Lung (tissue), 12 donors: ENCODE measurements around the gene GPC6. TPM values are rescaled to one million over a fixed set of nuclear protein-coding genes. Genes with fewer than 3 reads are reported as not detected.

ENCODE experiments used
- ATAC-seq: fragments of 200-7000 bp; cut with Tn5 transposase; one replicate; pipeline ENCODE4 v1.9.1; 2020; ENCODE audit warnings: moderate number of reproducible peaks; ENCODE audit not compliant: insufficient read depth, low FRiP score
- DNase-seq, 3 donors: peaks; one replicate each; pipeline ENCODE4 v3.0.0-alpha.2; 2013 to 2017
- H3K27ac ChIP-seq, 2 donors: one replicate each; pipeline ENCODE4 v1.5.1; 2013; ENCODE audit warnings: mild to moderate bottlenecking in 2 of 2, moderate library complexity in 2 of 2, control low read depth in 1 of 2, inconsistent platforms in 1 of 2, low read depth in 1 of 2, low read length in 1 of 2
- H3K27me3 ChIP-seq, 3 donors: one replicate each; pipeline ENCODE4 v1.5.1; 2013; ENCODE audit warnings: low read length in 2 of 3; ENCODE audit not compliant: control insufficient read depth in 3 of 3, insufficient read depth in 3 of 3
- H3K36me3 ChIP-seq, 4 donors: one replicate each; pipeline ENCODE4 v1.5.1; 2013; ENCODE audit warnings: low read length in 4 of 4, mild to moderate bottlenecking in 1 of 4, moderate library complexity in 1 of 4; ENCODE audit not compliant: control insufficient read depth in 4 of 4, insufficient read depth in 4 of 4
- H3K4me1 ChIP-seq, 5 donors: one replicate each; pipeline ENCODE4 v1.5.1; 2013; ENCODE audit warnings: low read length in 5 of 5, mild to moderate bottlenecking in 2 of 5, moderate library complexity in 1 of 5; ENCODE audit not compliant: control insufficient read depth in 5 of 5, insufficient read depth in 5 of 5
- H3K4me3 ChIP-seq: one replicate; pipeline ENCODE4 v1.5.1; 2013; ENCODE audit warnings: mild to moderate bottlenecking, control low read depth, moderate library complexity
- H3K9ac ChIP-seq, 2 donors: one replicate each; pipeline ENCODE4 v1.5.1; 2013; ENCODE audit warnings: low read length in 2 of 2, control low read depth in 1 of 2; ENCODE audit not compliant: insufficient read depth in 1 of 2
- H3K9me3 ChIP-seq, 4 donors: one replicate each; pipeline ENCODE4 v1.5.1; 2013; ENCODE audit warnings: low read length in 3 of 4, mild to moderate bottlenecking in 1 of 4, moderate library complexity in 1 of 4; ENCODE audit not compliant: control insufficient read depth in 4 of 4, insufficient read depth in 3 of 4
- CTCF ChIP-seq: IDR thresholded peaks from 2 replicates; pipeline ENCODE4 v1.5.1; 2012; ENCODE audit warnings: mild to moderate bottlenecking; ENCODE audit errors: control extremely low read depth, extremely low read depth
- WGBS, 2 donors: extraction: QIAGEN DNeasy Blood & Tissue Kit; methylation state at CpG; one replicate each; pipeline ENCODE4 v1.1.7; 2013; 5-methylcytosine and 5-hydroxymethylcytosine counted together
- polyA plus RNA-seq, 2 donors: library from polyadenylated mRNA; stranded (reverse); fragments of 200-250 nt; gene quantifications; one replicate each; pipeline ENCODE4 v1.2.1, GENCODE V29; 2013
- total RNA-seq, 2 donors: library from RNA; depleted of rRNA in 1 of 2; stranded (reverse); fragments of >200 nt in 1 of 2; gene quantifications; one replicate each; pipeline ENCODE4 v1.2.1, GENCODE V29; 2014 to 2021
- donor health status: control.
- donor health status: control.
- donor health status: Bipolar disorder and iron deficiency.
- donor health status: healthy.
- donor health status: DM: yes; HTN: yes; CAD: no.

The GPC6 gene
- total and polyA plus RNA-seq, 4 donors = 0.45 to 31.4 (median 4.8) TPM

GRCh38 chr13:94093652-94094315, 867.2 kb downstream of the GPC6 start:
- H3K9ac ChIP-seq = no peak overlapping the region

GRCh38 chr13:94109715-94110374, 883.2 kb downstream of the GPC6 start:
- Histone ChIP-seq H3K4me1 (peaks cover 0 to 3% (median 0%) of the 10 kb centered on the region in 5 donors), H3K27me3 (no peaks in the 10 kb centered on the region), H3K27ac (no peak overlapping the region), H3K9ac (no peak overlapping the region), H3K36me3 (no peaks in the 10 kb centered on the region), H3K4me3 (no peak overlapping the region), H3K9me3 (no peaks in the 10 kb centered on the region)
- DNase-seq = no peak
- WGBS, 2 donors = 97 to 100% methylated on average over 2 of the region's 2 CpGs
- ATAC-seq = no peak
- TF ChIP-seq CTCF = no peak

More at GRCh38 chr13:94093652-94094315, 867.2 kb downstream of the GPC6 start:
- no peak overlapping the region for H3K4me3 ChIP-seq
- H3K4me1 ChIP-seq = peaks cover 0 to 8% (median 0%) of the 10 kb centered on the region in 5 donors
- no peaks in the 10 kb centered on the region for H3K27me3 ChIP-seq
- no peaks in the 10 kb centered on the region for H3K9me3 ChIP-seq
- no peak for ATAC-seq
- no peaks in the 10 kb centered on the region for H3K36me3 ChIP-seq
- 59 to 78% methylated on average over 2 of the region's 2 CpGs for WGBS, 2 donors
- no peak overlapping the region for H3K27ac ChIP-seq
- TF ChIP-seq CTCF = no peak
- peak in 2 of 3 donors; percentile 52 to 65 for DNase-seq

- no peaks in the 10 kb centered on the region for H3K36me3 ChIP-seq
- no peaks in the 10 kb centered on the region for H3K27me3 ChIP-seq
- peaks cover 0 to 3% (median 0%) of the 10 kb centered on the region in 5 donors for H3K4me1 ChIP-seq
- no peak for TF ChIP-seq CTCF
- no peak overlapping the region for H3K27ac ChIP-seq
- H3K4me3 ChIP-seq = no peak overlapping the region
- DNase-seq = peak; percentile 19 to 68 (median 66)
- no peaks in the 10 kb centered on the region for H3K9me3 ChIP-seq
- 62 to 77% methylated on average over 3 of the region's 3 CpGs for WGBS, 2 donors
- H3K9ac ChIP-seq = no peak overlapping the region
- ATAC-seq = no peak
These were observed 885.6 kb downstream of the GPC6 start for GRCh38 chr13:94112227-94112626.
